HG03175 (cell line): ENCODE measurements around the gene MED12L.

Source experiments
- ATAC-seq: cut with Tn5 transposase; IDR thresholded peaks from one replicate; pipeline ENCODE4 v1.9.1; 2021; ENCODE audit warnings: mild to moderate bottlenecking, moderate library complexity; ENCODE audit not compliant: unreplicated experiment

MED12L gene

DNA sequence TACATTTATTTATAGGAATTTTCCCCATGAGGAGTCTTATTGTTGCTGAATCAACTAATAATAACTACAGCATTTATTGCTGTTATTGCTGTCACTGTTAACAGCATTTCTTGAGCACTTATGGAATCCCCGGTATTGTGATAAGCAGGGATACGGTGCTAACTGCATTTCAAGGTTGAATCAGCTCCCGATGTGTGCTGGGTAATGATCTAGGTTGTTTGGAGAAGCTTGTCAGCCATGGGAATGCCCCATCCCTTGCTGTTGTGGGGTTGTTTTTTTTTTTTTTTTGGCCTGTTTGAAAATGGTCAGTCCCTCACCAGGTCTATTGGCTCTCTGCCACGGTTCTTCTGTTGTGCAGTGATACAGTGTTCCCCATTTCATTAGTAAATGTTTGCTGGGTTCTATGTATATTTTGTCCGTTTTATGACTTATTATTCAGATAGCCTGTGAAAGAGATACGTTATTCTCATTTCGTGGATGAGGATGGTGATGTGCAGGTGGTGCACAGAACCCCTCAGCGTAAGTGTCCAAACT lies 48.5 kb downstream of the MED12L start:
- ATAC-seq = no peak

DNA sequence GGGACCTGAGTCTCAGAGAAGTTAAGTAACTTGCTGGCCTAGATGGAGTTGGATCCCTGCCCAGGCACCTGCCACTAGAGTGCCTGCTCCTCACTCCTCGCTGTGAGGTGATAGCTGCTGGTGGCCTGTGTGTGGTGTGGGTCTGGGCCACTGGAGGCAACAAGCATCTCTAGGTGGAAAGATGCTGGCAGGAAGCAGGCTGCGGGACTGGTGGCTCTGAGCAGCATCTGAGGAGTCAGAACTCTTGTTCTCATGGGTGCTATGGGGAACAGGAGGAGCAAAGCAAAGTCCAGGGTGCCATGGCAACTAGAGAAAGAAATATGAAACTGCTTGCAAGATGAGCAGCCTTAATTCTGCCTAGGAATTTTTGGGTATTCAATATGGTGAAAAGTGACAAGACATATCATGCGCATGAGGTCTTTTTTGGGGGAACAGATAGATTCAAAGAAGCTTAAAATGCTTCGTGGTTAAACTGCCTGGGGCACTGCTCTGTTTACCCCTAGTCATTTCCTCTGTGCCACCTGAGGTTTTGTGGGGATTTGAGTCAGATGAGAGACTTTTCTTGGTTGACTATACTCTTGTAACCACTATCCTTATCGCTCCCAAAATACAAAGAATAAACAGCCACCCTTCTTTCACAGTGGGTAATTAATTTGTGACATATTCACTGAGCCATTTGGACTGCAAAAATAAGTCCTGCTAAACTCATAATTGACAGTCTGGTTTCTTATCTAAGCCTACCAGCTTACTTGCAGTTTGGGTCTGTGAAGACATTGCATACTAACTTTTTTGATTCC lies 50.3 kb downstream of the MED12L start:
- peak; percentile 68 for ATAC-seq

DNA sequence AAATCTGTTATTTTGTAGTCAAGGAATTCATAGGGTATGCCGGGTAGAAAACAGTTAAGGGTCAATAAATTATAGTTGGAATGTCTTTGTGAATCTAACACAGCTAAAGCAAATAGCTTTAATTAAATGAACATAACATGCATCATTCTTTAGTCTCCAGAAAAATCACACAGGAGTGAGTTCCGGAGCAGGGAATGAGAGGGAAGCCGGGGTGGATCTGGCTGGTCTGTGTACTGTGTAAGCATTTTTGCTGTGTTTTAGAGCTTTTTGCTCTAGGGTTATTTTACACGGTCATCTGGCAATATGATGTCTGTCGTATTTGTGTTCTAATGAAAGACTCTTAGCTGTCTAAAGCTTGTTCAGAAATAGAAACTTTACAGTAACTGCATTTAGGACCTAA lies 57.5 kb downstream of the MED12L start:
- no peak for ATAC-seq

DNA sequence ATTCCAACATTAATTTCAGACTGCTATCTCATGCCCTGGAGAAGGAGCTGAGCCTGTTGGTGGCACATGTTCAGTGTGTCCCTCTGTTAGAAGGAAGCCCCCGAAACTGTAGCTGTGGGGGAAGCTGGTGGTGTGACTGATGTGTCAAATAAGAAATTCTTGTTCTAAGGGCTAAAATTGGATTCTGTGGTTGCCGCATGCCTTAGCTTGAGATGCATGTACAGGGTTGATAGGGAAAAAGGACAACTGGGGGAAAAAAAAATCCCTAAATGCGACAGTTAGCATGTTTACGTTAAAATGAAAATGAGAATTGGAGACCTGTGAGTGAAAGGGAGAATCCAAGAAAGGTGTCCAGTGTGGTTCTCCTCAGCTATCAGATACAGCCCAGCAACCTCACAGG lies 58.6 kb downstream of the MED12L start:
- no peak for ATAC-seq

DNA sequence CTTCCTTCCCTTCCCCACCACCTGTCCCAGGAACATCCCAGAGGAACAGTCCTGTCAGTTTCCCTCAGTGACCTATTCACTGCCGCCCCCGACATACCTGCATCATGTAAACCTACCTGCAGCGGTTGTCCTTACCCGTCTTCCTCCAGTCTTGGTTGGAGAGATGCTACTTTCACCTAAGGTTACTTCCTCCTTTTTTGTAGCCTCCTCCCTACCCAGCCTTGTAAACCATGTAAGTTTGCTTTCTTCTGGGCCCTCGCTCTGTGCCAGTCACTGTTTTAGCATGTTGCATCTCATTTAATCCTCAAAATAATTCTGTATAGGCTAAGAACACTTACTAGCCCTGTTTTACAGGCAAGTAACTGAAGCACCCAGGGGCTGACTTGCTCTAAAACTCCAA lies 59.3 kb downstream of the MED12L start:
- ATAC-seq = no peak

DNA sequence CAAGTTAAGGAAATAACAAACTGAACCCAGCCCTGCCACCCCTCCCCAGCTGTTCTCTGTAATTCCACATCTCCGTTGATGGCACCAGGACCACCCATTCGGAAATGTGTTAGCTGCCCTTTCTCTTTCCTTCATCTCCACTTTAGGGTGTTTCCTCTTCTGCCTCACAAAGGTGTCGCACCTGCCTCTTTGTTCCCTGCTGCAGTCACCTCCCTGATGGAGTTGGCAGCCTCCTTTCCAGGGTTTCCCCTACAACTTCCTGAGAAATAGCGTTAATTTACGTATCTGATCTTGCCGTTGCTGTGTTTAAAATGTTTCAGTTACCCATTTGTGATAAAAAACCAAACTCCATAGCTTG lies 60.2 kb downstream of the MED12L start:
- ATAC-seq = no peak

DNA sequence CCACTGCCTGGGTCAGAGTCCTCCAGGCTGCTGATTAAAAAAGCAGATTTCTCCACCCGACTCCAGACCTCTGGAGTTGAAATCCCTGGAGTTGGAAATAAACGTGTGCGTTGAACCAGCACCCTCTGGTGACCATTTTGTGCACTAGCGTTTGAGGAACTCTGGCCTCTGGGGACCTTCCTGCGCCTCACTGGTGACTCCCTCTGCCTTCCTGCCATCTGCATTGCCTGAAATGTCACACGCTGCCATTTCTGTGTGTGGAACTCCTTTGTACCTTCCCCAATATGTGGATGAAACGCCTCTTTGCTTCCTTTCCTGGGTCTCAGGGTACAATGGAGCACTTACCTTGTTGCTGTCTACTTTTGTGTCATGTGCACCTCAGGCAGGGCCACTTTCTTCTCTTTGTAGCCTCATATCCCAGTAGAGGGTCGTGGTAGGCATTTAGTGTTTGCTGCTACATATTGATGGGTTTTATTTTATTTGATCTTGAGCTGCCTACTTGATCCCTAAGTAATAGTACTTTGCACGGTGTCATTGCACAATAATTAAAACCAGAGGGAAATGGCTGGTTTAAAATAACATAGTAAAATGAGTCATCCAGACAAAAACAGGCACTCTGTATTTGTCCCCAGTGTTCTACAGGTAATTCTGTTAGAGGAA lies 60.7 kb downstream of the MED12L start:
- ATAC-seq = peak; percentile 87

DNA sequence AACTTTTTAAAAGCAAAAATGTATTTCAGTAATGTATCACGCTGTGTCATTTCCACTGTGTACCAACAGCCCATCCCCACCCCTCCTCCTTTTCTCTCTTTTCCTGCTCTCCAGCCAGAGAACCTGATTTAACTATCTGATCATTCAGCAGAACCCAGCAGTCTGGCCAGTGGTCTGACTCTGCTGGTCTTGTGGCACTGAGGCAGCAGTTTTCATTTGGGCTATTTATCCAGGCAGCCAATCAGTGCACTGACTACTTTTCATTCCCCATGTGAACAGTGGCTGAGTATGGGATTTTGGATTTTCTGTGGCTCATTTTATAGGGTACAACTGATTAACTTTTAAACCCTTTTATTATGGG lies 61.2 kb downstream of the MED12L start:
- no peak for ATAC-seq

DNA sequence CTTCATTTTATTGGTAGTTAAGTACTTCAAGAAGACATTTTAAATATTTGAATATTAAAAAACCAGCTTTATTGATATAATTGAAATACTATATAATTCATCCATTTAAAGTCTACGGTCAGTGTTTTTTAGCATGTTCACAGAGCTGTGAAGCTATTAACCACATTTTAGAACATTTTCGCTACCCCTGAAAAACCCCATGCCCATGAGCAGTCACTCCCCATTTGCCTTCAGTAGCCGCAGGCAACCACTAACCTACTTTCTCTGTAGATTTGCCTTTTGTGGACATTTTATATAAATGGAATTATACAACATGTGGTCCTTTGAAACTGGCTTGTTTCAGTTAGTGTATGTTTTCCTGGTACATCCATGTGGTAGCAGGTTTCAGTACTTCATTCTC lies 61.8 kb downstream of the MED12L start:
- no peak for ATAC-seq

DNA sequence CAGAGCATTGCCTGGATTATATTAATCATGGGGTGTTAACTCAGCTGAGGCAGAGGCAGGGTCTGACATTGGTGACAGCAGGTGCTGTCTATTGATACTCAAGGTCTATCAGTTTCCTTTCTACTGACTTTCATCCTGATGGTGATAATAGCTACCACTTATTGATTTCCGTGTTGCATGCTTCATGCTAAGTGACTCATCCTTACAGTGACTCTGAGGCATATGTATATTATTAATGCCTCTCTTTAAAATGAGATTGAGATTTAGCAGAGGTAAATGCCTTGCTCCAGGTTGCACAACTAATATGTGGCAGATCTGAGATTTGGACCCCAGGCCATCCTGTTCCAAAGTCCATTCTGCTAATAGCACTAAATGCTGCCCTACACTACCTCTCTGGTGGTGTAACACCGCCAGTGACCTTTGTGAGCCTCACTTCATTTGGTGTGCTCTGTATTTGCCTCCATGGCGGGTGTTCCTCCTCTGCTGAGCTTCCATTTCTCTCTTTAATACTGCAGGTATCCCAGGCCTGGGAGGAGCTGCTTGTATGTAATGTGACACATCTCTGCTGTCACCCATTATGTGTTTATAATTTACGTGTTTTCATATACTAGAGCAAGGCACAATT lies 67.1 kb downstream of the MED12L start:
- no peak for ATAC-seq

DNA sequence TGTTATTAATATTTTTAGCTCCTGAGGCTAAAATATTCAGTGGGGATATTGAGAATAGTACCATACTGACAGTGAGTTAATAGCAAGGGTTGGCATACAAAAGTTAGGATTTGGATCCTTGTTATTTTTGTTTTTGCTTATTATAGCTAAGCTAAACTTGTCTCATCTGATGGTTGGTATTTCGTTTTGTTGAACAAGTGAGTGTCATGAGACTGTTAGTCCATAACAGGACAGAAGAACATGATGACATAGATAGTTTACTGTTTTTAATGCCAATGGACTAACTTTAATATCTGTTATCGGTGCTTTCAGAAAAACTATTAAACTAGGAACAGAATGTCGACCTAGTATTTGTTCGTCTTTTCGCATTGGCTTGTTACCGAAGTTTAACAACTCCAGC lies 69.1 kb downstream of the MED12L start:
- no peak for ATAC-seq

DNA sequence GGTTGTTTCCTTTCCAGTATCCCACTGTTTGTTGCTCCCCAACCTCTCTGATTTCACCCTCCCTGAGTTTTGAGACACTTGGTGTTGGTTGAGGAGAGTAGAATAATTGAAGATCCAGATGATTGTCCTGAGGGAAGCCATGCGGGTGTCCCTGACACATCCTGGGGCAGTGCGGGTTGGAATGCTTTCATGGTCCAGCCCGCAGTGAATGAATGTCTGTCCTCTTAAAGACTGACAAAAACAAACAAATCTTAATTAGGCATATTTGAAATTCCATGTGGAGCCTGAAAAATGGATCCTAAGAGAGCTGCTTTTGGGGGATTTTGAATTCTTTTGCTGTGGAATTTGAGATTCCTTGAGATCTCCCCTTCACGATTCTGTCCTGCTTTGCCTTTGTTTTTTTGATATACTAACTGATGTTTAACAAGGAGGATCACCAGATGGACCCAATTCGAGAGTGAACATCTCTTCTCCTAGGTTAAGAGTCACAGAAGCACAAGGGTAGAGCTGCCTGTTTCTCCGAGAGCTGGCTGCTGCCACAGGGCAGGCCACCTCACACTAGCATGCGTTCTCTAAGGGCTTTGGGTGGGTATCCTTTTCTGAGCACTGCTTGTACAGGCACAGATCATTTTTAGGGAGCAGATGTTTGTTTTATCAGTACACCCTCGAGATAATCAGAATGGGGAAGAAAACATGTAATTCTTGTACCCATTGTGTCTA lies 70.1 kb downstream of the MED12L start:
- ATAC-seq = no peak

DNA sequence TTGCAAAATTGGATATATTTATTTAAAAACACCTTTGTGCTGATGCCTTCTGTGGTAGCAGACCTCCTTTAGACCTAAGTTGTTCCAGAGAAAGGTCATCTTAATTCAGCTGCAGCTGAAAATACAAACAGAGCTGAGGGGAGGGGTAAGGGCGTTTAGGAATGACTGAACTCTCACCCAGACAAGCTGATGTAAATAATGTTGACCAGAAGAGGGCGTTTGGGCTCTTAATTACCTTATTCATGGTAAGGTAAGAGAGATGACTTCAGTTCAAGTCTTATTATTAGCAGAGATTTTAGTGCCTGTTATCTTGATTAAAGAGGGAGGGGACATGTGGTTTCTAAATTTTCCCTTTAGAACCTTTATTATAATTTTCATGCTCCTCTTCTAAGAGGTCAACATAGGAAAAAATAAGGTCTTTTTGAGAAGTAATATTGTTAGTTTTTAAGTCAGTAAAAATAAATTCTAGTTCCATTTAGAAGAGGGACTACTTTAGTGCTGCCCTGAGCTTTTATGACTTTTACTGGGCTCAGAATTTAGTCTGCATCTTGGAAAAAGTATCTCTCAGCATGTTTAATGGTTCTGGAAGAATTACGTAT lies 71.3 kb downstream of the MED12L start:
- peak; percentile 91 for ATAC-seq

DNA sequence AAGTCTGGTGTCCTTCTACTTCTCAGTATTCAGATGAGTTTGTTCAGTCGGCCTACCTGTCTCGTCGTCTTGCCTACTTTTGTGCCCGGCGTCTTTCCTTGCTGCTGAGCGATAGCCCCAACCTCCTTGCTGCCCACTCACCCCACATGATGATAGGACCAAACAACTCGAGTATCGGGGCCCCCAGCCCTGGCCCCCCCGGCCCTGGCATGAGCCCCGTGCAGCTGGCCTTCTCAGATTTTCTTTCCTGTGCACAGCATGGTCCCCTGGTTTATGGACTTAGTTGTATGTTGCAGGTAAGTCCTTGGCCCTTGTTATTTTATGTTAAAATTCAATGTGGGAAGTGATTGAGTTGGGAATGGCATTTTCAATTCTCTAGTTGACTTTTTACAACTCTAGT lies 74.3 kb downstream of the MED12L start:
- no peak for ATAC-seq

DNA sequence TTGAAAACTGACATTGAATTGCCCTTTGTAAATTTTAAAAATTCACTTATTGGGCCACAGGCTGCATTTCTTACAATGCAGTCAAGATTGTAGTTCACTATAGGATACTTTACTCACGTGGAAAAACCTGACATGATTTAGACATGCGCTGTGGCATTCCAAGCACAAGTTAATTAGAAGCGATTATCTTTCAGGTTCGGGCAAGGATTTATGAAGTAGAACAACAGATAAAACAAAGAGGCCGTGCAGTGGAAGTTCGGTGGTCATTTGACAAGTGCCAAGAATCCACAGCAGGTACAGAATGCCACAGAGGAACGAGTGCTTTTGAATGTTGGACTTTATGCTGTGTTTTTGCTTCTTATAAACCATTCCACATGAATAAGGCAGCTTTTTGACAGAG lies 79.8 kb downstream of the MED12L start:
- no peak for ATAC-seq

DNA sequence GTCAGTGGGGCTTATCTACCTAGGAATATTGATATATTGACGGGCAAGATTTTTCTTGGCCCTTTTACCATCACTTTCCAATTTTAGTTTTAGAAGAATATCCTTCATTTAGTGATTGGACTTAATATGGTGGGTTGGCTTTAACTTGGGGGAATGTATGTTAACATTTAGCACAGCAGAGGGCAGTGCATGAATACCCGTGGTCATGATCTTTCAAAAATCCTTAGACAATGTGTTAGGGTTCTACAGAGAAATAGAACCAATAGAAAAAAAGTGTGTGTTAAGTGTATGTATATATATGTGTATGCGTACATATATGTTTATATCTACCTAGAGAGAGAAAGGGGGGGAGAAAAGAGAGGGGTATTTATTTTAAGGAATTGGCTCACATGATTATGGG lies 80.7 kb downstream of the MED12L start:
- ATAC-seq = no peak

DNA sequence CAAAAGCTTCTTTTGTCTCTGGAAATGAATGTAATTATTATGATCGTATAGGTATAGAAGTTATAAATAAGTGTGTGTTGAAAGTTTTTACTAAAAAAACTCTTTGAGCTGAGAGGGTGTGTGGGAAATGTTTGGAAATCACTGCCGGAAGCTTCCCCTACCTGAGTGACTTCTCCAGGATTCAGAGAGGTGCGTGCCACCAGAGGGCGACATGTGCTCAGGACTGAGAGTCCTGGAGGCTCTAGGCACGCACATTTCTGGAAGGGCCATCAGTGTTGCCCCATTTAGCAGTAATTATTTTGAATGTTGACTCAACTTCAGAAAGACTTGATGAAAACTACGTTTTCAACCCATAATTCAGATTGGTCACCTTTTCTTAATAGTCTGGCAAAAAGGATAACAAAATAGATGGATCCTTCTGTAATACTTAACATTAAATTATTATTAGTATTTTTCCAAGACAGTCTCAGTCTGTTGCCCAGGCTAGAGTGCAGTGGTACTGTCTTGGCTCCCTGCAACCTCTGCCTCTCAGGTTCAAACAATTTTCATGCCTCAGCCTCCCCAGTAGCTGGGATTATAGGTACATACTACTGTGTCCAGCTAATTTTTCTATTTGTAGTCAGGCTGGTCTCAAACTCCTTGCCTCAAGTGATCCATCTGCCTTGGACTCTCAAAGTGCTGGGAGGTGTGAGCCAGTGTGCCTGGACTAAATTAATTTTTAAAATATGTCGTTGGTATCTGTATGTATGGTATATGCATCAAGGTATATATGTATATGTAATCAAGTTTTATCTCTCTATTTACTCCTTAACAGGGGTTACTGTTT lies 83.0 kb downstream of the MED12L start:
- ATAC-seq = peak; percentile 44

DNA sequence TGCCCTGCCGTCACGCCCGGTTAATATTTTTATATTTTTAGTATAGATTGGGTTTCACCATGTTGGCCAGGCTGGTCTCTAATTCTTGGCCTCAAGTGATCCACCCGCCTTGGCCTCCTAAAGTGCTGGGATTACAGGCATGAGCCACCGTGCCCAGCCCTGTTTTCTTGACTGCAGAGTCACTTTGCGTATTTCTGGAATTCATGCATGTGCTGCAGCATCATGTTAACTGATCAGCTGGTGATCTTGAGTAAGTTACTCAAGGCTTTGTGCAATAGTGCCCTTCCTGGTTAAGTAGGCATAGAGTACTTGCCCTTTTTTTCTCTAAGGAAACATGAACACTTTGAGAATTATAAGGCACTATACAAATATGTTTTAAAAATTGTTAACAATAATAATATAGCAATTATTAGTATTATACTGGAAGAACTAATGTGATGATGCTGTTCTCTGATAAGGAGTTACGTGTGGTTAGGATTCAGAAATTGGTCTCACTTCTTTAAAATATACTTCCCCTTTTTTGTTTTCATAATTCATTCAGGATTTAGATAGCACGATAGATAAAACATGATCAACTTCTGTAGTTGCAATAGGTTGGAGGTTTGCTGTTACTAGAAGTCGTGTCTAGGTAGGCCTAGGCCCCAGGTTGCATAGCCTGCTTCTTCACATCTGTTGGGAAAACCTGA lies 83.9 kb downstream of the MED12L start:
- ATAC-seq = peak; percentile 49

DNA sequence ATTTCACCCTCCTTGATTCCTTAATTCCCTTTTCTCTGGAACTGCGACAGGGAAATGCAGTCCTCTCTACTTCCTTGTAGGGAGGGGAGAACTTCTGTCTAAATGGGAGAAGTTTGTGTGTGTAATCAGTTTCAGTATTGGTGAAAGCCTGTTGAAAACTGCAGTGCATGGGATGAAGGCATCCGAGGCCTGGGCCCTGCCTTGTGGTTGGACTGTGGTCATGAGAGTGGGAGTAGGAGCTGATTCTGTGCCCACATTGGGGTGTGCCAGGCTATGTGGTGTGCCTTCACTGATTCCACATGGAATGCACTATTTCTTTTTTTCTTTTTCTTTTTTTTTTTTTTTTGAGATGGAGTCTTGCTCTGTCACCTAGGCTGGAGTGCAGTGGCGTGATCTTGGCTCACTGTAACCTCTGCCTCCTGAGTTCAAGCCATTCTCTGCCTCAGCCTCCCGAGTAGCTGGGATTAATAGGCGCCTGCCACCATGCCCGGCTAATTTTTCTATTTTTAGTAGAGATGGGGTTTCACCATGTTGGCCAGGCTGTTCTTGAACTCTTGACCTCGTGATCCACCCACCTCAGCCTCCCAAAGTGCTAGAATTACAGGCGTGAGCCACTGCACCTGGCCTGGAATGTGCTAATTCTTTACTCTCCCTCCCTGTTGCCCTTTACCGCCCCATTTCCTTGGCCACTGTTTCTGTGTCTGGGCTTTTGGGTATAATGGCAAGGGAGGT lies 84.7 kb downstream of the MED12L start:
- ATAC-seq = peak; percentile 25
